ENCODE data around the gene C9orf153. TPM values are rescaled to one million over a fixed set of nuclear protein-coding genes. Genes with fewer than 3 reads are reported as not detected.

The C9orf153 gene
- total and polyA plus RNA-seq, 2 donors (not counting 1 experiment from before 2014, with no cell fraction given) = 0.67 TPM; not detected in 1

Small RNA genes lying within 50 kb of the gene (small RNA-seq; reads per million reads assigned to genes)
- gene AL137849.1 (ENCODE audit: insufficient read length, low read depth, low replicate concordance) (not detected), gene RN7SKP264 (ENCODE audit: insufficient read length, low read depth, low replicate concordance) (not detected)

Other genes with a start within 250 kb of the C9orf153 start
- gene GOLM1, start 160.1 kb downstream of the C9orf153 start, total RNA-seq = 0.46 and 0.54 TPM in 2 replicates
- 0.06 TPM in 1 of 2 replicates, not detected in the other for gene GOLM1, start 160.1 kb downstream of the C9orf153 start, polyA plus RNA-seq
- gene ISCA1, start 22.9 kb upstream of the C9orf153 start, total RNA-seq = 29.4 and 32.7 TPM in 2 replicates
- 17.8 and 40.7 TPM in 2 replicates for gene ISCA1, start 22.9 kb upstream of the C9orf153 start, polyA plus RNA-seq
- 70.7 and 75.4 TPM in 2 replicates for gene TUT7, start 94.8 kb upstream of the C9orf153 start, total RNA-seq
- gene TUT7, start 94.8 kb upstream of the C9orf153 start, polyA plus RNA-seq = 18.3 and 26.0 TPM in 2 replicates